A549 treated with RU486 at 1 μM for 4 hours (cell line): ENCODE measurements around the gene PCDHGA12. TPM values are rescaled to one million over a fixed set of nuclear protein-coding genes. Genes with fewer than 3 reads are reported as not detected.

Source experiments
- total RNA-seq: library from RNA; stranded (reverse); fragments of 200-300 nt; extraction: Qiagen RNA extraction; gene quantifications from 5 replicates; pipeline ENCODE4 v1.2.3, GENCODE V29; 2022; ENCODE audit warnings: low read depth

Gene PCDHGA12
- total RNA-seq, result 0.02 to 0.05 TPM in 2 of 5 replicates, not detected in the others

GRCh38 chr5:141430332-141431113 lies at the start of gene PCDHGA12:
TSS of gene PCDHGA12 (plus strand) at chr5:141430507. CDS start at chr5:141430760, 253 bp downstream.

DNA sequence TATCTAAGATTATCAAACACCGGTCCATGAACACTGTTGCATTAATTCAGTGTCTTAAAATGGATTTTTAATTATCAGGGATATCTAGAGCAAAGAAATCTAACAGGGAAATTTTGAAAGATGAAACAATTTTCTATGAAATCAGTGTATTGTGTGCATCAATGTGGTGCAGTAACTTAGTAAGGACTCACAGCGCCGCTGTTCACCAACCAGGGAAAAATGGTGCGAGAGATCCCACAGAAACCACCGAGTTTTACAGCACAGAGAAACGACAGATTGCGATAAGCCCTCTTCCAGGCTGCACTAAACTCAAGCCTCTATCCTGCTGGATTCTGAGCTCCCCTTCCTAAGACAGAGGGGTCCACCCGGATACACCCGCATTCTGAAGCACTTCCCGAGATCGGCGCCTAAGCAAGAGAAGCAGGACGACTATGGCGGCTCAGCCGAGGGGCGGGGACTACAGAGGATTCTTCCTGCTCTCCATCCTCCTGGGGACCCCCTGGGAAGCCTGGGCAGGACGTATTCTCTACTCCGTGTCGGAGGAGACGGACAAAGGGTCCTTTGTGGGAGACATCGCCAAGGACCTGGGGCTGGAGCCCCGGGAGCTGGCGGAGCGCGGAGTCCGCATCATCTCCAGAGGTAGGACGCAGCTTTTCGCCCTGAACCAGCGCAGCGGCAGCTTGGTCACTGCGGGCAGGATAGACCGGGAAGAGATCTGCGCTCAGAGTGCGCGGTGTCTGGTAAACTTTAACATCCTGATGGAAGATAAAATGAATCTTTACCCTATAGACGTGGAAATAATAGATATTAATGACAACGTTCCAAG lies 47.6 kb upstream of the PCDHGA12 start, which contains the start of gene PCDHGA7:
Gene PCDHGA7, plus strand, starts transcription at position 274 of the 826 bp plus-strand sequence. Its CDS starts 158 bp downstream, at position 432.

GRCh38 chr5:141387557-141388311 lies 42.6 kb upstream of the PCDHGA12 start, which contains the start of gene PCDHGB4:
TSS of gene PCDHGB4 (plus strand) at chr5:141387698. CDS start at chr5:141387885, 187 bp downstream.

DNA sequence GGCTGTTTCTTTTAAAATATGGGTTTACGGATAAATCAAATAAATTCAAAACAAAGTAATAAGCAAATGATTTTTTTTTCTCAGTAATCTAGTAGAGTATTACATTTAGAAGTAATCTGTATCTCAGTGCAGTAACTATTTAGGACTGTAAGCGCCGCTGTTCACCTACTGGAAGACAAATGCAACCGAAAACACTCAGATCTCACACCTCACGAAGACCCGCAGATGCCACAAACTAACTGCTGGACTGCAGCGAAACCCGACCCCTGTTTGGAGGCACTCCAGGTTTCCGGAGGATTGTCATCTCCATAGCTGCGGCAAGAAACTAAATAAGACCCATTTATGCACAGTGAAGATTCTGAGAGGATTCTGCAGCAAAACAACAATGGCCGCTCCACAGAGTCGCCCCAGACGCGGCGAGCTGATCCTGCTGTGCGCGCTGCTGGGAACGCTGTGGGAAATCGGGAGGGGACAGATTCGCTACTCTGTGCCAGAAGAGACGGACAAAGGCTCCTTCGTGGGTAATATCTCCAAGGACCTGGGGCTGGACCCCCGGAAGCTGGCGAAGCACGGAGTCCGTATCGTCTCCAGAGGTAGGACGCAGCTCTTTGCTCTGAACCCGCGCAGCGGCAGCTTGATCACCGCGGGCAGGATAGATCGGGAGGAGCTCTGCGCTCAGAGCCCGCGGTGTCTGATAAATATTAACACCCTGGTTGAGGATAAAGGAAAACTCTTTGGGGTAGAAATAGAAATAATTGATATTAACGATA lies 37.7 kb upstream of the PCDHGA12 start, which contains the start of gene PCDHGA8:
Gene PCDHGA8, plus strand, starts transcription at position 205 of the 770 bp plus-strand sequence. Its CDS starts 181 bp downstream, at position 386.

GRCh38 chr5:141397756-141398551 lies 32.4 kb upstream of the PCDHGA12 start, which contains the start of gene PCDHGB5:
TSS of gene PCDHGB5 (plus strand) at chr5:141397947. CDS start at chr5:141398128, 181 bp downstream.

GRCh38 chr5:141402553-141403243 lies 27.6 kb upstream of the PCDHGA12 start, which contains the start of gene PCDHGA9:
TSS of gene PCDHGA9 (plus strand) at chr5:141402778. CDS start at chr5:141402953, 175 bp downstream.

GRCh38 chr5:141407790-141408505 lies 22.4 kb upstream of the PCDHGA12 start, which contains the start of gene PCDHGB6:
TSS of gene PCDHGB6 (plus strand) at chr5:141408021. CDS start at chr5:141408203, 182 bp downstream.

GRCh38 chr5:141412854-141413539 lies 17.3 kb upstream of the PCDHGA12 start, which contains the start of gene PCDHGA10:
TSS of gene PCDHGA10 (plus strand) at chr5:141412987. CDS start at chr5:141413176, 189 bp downstream.

DNA sequence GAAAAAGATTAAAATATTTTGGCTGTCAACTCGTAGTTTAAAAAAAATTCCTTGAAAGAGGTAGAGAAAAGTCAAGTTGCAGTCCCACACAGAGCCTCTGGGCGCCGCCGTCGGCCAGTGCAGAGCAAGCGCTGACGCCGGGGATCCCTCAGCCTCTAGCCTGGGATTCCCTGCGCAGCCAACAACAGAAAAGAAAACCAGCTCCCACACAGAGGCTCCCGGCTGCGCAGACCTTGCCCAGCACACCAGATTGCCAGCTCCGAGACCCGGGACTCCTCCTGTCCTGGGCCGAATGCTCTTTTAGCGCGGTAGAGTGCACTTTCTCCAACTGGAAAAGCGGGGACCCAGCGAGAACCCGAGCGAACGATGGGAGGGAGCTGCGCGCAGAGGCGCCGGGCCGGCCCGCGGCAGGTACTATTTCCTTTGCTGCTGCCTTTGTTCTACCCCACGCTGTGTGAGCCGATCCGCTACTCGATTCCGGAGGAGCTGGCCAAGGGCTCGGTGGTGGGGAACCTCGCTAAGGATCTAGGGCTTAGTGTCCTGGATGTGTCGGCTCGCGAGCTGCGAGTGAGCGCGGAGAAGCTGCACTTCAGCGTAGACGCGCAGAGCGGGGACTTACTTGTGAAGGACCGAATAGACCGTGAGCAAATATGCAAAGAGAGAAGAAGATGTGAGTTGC lies 12.7 kb upstream of the PCDHGA12 start, which contains the start of gene PCDHGB7:
Gene PCDHGB7, plus strand, starts transcription at position 184 of the 679 bp plus-strand sequence. Its CDS starts 183 bp downstream, at position 367.

GRCh38 chr5:141420855-141421488 lies 9.3 kb upstream of the PCDHGA12 start, which contains the start of gene PCDHGA11:
TSS of gene PCDHGA11 (plus strand) at chr5:141421051. CDS start at chr5:141421228, 177 bp downstream.

GRCh38 chr5:141475625-141476131 lies 45.4 kb downstream of the PCDHGA12 start, which contains the start of gene PCDHGC3:
TSS of gene PCDHGC3 (plus strand) at chr5:141475966. CDS start at chr5:141476117, 151 bp downstream.

Other genes with a start within 250 kb of the PCDHGA12 start
- 0.04 to 0.30 TPM (median 0.07 TPM) in 5 replicates for gene PCDHB16, start 248.1 kb upstream of the PCDHGA12 start, total RNA-seq
- gene PCDHB9, start 243.3 kb upstream of the PCDHGA12 start, total RNA-seq, result 0.03 to 0.06 TPM in 2 of 5 replicates, not detected in the others
- 0.06 TPM in 2 of 5 replicates, not detected in the others for gene PCDHB10, start 238.2 kb upstream of the PCDHGA12 start, total RNA-seq
- gene PCDHB11, start 230.9 kb upstream of the PCDHGA12 start, total RNA-seq, result 0.06 to 0.14 TPM (median 0.07 TPM) in 4 of 5 replicates, not detected in the other
- 0.05 to 0.09 TPM in 2 of 5 replicates, not detected in the others for gene PCDHB12, start 221.8 kb upstream of the PCDHGA12 start, total RNA-seq
- gene PCDHB13, start 216.6 kb upstream of the PCDHGA12 start, total RNA-seq, result 0.06 to 0.12 TPM (median 0.09 TPM) in 5 replicates
- 0.07 to 0.21 TPM (median 0.09 TPM) in 5 replicates for gene PCDHB14, start 207.2 kb upstream of the PCDHGA12 start, total RNA-seq
- 0.06 to 0.10 TPM (median 0.08 TPM) in 3 of 5 replicates, not detected in the others for gene PCDHB15, start 185.1 kb upstream of the PCDHGA12 start, total RNA-seq
- gene SLC25A2, start 126.5 kb upstream of the PCDHGA12 start, total RNA-seq, result not detected in 5 replicates
- 53.0 to 78.7 TPM (median 74.4 TPM) in 5 replicates for gene TAF7, start 109.7 kb upstream of the PCDHGA12 start, total RNA-seq
- gene PCDHGA1, start 100.0 kb upstream of the PCDHGA12 start, total RNA-seq, result 0.31 to 0.42 TPM (median 0.35 TPM) in 5 replicates
- 0.38 to 0.87 TPM (median 0.47 TPM) in 5 replicates for gene PCDHGA2, start 91.7 kb upstream of the PCDHGA12 start, total RNA-seq
- gene PCDHGA3, start 86.7 kb upstream of the PCDHGA12 start, total RNA-seq, result 0.03 TPM in 1 of 5 replicates, not detected in the others
- gene PCDHGB1, start 80.4 kb upstream of the PCDHGA12 start, total RNA-seq, result 1.2 to 2.3 TPM (median 1.9 TPM) in 5 replicates
- 0.06 to 0.19 TPM (median 0.09 TPM) in 5 replicates for gene PCDHGA4, start 75.5 kb upstream of the PCDHGA12 start, total RNA-seq
- gene PCDHGB2, start 70.5 kb upstream of the PCDHGA12 start, total RNA-seq, result 0.08 TPM in 2 of 5 replicates, not detected in the others
- gene PCDHGA5, start 66.3 kb upstream of the PCDHGA12 start, total RNA-seq, result 0.07 to 0.30 TPM (median 0.13 TPM) in 5 replicates
- gene PCDHGB3, start 60.3 kb upstream of the PCDHGA12 start, total RNA-seq, result 0.17 to 0.30 TPM (median 0.23 TPM) in 5 replicates
- 0.14 to 0.27 TPM (median 0.23 TPM) in 5 replicates for gene PCDHGA6, start 56.6 kb upstream of the PCDHGA12 start, total RNA-seq
- 0.67 to 1.1 TPM (median 0.88 TPM) in 5 replicates for gene PCDHGA7, start 47.8 kb upstream of the PCDHGA12 start, total RNA-seq
- gene PCDHGB4, start 42.8 kb upstream of the PCDHGA12 start, total RNA-seq, result 0.56 to 1.1 TPM (median 0.93 TPM) in 5 replicates
- gene PCDHGA8, start 37.9 kb upstream of the PCDHGA12 start, total RNA-seq, result 0.03 TPM in 1 of 5 replicates, not detected in the others
- gene PCDHGB5, start 32.6 kb upstream of the PCDHGA12 start, total RNA-seq, result 2.0 to 3.0 TPM (median 2.5 TPM) in 5 replicates
- gene PCDHGA9, start 27.7 kb upstream of the PCDHGA12 start, total RNA-seq, result 0.03 to 0.05 TPM (median 0.04 TPM) in 3 of 5 replicates, not detected in the others
- gene PCDHGB6, start 22.5 kb upstream of the PCDHGA12 start, total RNA-seq, result 0.06 to 0.15 TPM (median 0.09 TPM) in 5 replicates
- gene PCDHGA10, start 17.5 kb upstream of the PCDHGA12 start, total RNA-seq, result not detected in 5 replicates
- 0.05 to 0.11 TPM (median 0.07 TPM) in 5 replicates for gene PCDHGB7, start 12.8 kb upstream of the PCDHGA12 start, total RNA-seq
- gene PCDHGA11, start 9.5 kb upstream of the PCDHGA12 start, total RNA-seq, result 0.06 TPM in 1 of 5 replicates, not detected in the others
- 6.1 to 7.8 TPM (median 7.0 TPM) in 5 replicates for gene PCDHGC3, start 45.5 kb downstream of the PCDHGA12 start, total RNA-seq
- gene PCDHGC4, start 54.5 kb downstream of the PCDHGA12 start, total RNA-seq, result not detected in 5 replicates
- 0.02 to 0.09 TPM in 2 of 5 replicates, not detected in the others for gene PCDHGC5, start 58.6 kb downstream of the PCDHGA12 start, total RNA-seq
- gene DIAPH1, start 188.5 kb downstream of the PCDHGA12 start, total RNA-seq, result 94.4 to 103 TPM (median 98.2 TPM) in 5 replicates
- 48.1 to 52.6 TPM (median 51.4 TPM) in 5 replicates for gene HDAC3, start 206.3 kb downstream of the PCDHGA12 start, total RNA-seq
- 3.7 to 5.2 TPM (median 4.3 TPM) in 5 replicates for gene RELL2, start 206.5 kb downstream of the PCDHGA12 start, total RNA-seq
- gene FCHSD1, start 220.9 kb downstream of the PCDHGA12 start, total RNA-seq, result 5.5 to 11.6 TPM (median 8.6 TPM) in 5 replicates